Effector CD4-positive, alpha-beta T cell (primary cell): ENCODE data around the gene PPWD1.

Experiments used
- DNase-seq: peaks from one replicate; pipeline ENCODE4 v3.0.0-alpha.2; 2020

Gene PPWD1

DNA sequence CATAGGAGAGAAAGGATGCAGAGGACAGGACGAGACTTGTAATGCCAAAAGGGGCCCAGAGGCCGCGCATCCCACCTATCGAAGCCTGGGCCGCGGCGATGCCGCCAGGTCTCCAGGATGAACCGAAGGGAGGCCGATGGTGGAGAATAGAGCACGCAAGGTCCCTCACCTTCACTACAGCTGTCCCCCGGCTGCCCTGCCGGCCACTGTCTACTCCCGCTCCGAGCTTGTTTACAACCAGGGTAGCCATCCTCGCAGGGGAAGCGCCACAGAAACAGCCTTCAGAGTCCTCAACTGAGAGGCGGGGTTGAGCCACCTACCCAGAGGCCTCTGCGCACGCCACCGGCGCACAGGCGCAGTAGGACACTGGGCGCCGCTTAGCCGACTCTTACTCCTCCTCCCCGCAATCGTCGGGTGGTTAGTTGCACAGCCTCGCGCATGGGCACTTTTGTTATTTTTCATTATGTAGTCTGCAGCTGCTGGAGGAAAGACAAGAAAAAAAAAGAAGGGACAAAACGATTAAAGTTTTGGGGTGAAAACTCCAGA is 61.0 kb downstream of the PPWD1 start, which contains the start of gene TRIM23:
Gene TRIM23 (minus strand): TSS at position 309 of the 546 bp plus-strand sequence. CDS start 59 bp downstream, at position 250.
- DNase-seq, result peak; percentile 90

DNA sequence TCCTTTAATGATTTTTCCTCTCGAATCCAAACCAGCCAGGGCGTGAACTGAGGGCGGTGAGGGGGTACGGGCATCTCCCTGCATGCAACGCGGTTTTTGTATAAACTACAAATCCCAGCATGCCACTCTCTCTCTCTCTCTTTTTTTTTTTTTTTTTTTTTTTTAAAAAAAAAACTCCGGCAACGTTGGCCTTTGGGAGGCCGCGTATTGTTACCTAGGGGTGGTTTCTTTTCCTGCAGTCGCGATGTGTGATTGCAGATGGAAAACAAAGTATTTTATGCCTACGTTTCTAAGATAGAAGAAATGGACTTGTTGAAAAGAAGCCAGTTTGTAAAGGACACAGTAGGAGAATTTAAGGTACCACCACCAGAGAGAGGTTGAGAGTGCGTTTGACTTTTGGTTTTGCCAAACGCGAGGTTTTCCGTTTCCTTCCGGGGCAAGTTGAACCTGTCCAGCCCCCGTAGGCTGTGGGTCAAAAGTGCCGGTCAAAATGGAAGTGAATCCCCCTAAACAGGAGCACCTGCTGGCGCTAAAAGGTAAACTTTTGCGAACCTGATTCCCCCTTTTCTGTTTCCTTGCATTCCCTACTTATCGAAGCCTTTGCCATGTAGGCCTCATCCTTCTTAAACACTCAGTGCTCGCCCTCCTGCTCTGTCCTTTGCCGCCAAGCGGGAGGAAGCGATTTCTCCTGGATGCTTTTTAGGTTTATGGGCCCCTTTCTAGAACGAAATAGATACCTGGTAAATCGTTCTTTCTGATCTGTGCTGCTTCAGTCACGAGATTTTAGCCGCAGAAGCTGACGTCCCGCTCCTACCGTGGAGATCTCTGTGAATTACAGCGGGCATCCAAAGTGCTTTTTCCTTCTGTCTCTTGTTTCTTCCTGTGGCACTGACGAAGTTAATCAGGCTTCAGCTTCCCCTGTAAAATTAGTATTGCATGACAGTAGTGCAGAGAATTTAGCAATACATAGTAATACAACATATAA is 61.8 kb downstream of the PPWD1 start, which contains the start of the genes SHLD3 and TRAPPC13:
Gene SHLD3 (plus strand): TSS at position 457 of the 985 bp plus-strand sequence. CDS start 4,561 bp downstream, outside the sequence.
Gene TRAPPC13 (plus strand): TSS at position 457 of the 985 bp plus-strand sequence. CDS start 34 bp downstream, at position 491.
- peak; percentile 85 for DNase-seq

DNA sequence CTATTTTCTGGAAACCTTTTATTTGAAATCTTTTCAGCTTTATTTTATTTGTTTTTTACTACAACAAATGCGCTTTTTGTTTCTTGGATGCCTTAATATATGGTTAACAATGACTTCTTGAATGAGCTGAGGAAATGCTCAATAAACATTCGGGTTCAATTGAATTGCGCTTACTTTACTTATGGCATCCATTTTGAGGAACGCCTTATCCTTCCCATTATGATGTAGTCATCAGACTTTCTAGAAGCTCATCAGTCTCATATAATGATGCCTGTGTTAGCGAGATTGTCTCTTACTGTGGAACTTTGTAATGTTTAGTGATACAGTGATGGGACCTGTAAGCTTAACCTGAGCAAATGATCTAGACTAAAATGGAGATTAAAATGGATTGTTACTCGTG is 62.6 kb downstream of the PPWD1 start:
- DNase-seq, result no peak

DNA sequence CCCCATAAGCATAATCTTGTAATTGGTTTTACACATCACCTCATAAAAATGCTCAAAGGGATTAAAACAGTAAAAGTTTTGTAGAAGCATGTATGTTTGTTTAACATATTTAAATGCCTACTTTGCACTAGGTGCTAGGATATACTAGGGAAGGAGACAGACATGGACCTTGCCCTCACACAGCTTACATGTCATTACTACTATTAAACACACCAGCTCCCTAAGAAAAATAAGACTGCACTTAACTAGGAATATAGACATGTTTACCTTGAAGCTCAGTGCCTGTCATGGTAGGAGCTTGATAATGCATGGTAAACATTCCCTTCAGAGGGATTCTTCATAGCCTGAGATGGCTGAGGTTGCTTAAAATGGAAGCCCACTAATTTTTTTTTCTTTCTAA is 67.9 kb downstream of the PPWD1 start:
- DNase-seq, result no peak
